Measurements from ENCODE around the gene TET2.

The TET2 gene

GRCh38 chr4:105182211-105182610 lies 35.5 kb downstream of the TET2 start:
- no peak for DNase-seq (ENCODE audit: low read depth)

GRCh38 chr4:105184316-105184980 lies 37.8 kb downstream of the TET2 start:
- DNase-seq (ENCODE audit: low read depth) = no peak

- no peak for DNase-seq (ENCODE audit: low read depth)
Observed at GRCh38 chr4:105186701-105187161, 40.1 kb downstream of the TET2 start.

GRCh38 chr4:105189855-105190650 lies 43.4 kb downstream of the TET2 start:
- no peak for DNase-seq (ENCODE audit: low read depth)

GRCh38 chr4:105191621-105192210 lies 45.0 kb downstream of the TET2 start:
- DNase-seq (ENCODE audit: low read depth) = no peak

- no peak for DNase-seq (ENCODE audit: low read depth)
Observed at GRCh38 chr4:105192474-105192873, 45.8 kb downstream of the TET2 start.

- DNase-seq (ENCODE audit: low read depth) = no peak
Observed at GRCh38 chr4:105192910-105193309, 46.2 kb downstream of the TET2 start.

- no peak for DNase-seq (ENCODE audit: low read depth)
Observed at GRCh38 chr4:105193536-105193935, 46.9 kb downstream of the TET2 start.

- DNase-seq (ENCODE audit: low read depth) = no peak
Observed at GRCh38 chr4:105194328-105195231, 47.9 kb downstream of the TET2 start.

- DNase-seq (ENCODE audit: low read depth) = peak; percentile 9
Observed at GRCh38 chr4:105196523-105197145, 50.0 kb downstream of the TET2 start.

- DNase-seq (ENCODE audit: low read depth) = no peak
Observed at GRCh38 chr4:105197777-105198176, 51.1 kb downstream of the TET2 start.

- DNase-seq (ENCODE audit: low read depth) = no peak
Observed at GRCh38 chr4:105198541-105198940, 51.9 kb downstream of the TET2 start.

- DNase-seq (ENCODE audit: low read depth) = no peak
Observed at GRCh38 chr4:105206214-105206613, 59.5 kb downstream of the TET2 start.

GRCh38 chr4:105207386-105207785 lies 60.7 kb downstream of the TET2 start:
- no peak for DNase-seq (ENCODE audit: low read depth)

GRCh38 chr4:105208561-105208960 lies 61.9 kb downstream of the TET2 start:
- no peak for DNase-seq (ENCODE audit: low read depth)

GRCh38 chr4:105210916-105211315 lies 64.2 kb downstream of the TET2 start:
- no peak for DNase-seq (ENCODE audit: low read depth)

- no peak for DNase-seq (ENCODE audit: low read depth)
Observed at GRCh38 chr4:105215609-105216313, 69.1 kb downstream of the TET2 start.

- DNase-seq (ENCODE audit: low read depth) = no peak
Observed at GRCh38 chr4:105225500-105225899, 78.8 kb downstream of the TET2 start.

GRCh38 chr4:105227054-105227453 lies 80.4 kb downstream of the TET2 start:
- no peak for DNase-seq (ENCODE audit: low read depth)

- no peak for DNase-seq (ENCODE audit: low read depth)
Observed at GRCh38 chr4:105230287-105230686, 83.6 kb downstream of the TET2 start.

- DNase-seq (ENCODE audit: low read depth) = no peak
Observed at GRCh38 chr4:105232374-105232773, 85.7 kb downstream of the TET2 start.

Measured in CMK (cell line).